Hepatic stellate cell (primary cell): ENCODE data around the gene NCAPD2.
"Not testable (repeated sequence)": the region's sequence is repeated elsewhere in the genome, so short reads cannot be mapped to it uniquely, and the experiment has no call there.

Source experiments
- DNase-seq: peaks from one replicate; pipeline ENCODE4 v3.0.0; 2011; ENCODE audit warnings: low spot score

Gene NCAPD2

DNA sequence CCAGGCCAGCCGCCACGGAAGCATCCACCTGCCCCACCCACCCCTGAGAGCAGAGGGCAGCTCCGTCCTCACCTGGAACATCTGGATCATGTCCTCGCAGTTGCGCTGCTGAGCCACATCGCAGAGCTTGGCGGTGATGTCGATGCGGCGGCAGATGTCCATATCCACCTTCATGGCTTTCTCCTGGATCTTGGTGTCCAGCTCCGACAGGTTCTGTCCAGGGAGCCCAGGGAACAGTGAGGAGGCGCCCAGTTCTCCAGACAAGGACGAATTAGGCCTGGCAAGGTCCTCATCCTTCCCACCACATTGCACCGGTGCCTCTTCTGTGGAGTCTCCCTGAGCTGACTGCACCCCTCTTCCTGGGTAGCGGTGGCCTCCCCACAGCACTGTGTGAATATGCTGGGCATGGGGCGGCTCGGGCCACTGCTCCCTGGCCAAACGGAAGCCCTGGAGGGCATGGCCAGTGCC, 55.8 kb downstream of the NCAPD2 start:
- DNase-seq = no peak

DNA sequence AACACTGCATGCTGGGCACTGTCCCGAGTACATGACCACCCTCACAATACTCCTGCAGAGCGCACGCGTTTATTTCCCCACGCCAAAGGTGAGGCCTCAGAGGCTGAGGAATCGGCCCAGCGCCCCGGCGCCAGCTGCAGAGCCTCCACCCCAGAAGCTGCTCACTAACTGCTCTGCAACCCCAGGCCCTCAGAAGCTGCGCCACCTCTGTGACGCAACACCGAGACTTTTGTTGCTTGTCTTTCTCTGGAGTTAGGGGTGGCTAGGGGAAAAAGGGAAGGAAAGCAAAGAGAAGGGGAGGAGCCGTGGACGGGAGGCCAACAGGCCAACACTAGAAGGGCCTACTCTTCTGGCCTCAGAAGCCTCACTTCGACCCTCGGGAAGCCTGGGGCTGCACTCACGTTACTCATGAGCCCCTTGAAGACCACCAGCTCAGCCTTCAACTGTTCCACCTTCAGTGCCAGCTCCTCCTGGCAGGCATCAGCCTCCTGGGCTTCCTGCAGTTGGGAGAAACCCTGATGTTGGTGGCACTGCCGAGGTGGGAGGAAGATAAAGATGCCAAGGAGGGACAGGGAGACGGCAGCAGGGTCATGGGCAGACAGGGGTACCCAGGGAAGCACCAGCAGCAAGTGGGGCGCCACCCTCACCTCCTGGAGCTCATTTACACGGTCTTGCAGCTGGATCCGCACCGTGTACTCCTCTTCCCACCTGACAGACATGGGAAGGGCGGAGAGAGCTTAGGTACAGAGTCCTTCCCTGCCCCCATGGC, 56.6 kb downstream of the NCAPD2 start:
- no peak for DNase-seq

DNA sequence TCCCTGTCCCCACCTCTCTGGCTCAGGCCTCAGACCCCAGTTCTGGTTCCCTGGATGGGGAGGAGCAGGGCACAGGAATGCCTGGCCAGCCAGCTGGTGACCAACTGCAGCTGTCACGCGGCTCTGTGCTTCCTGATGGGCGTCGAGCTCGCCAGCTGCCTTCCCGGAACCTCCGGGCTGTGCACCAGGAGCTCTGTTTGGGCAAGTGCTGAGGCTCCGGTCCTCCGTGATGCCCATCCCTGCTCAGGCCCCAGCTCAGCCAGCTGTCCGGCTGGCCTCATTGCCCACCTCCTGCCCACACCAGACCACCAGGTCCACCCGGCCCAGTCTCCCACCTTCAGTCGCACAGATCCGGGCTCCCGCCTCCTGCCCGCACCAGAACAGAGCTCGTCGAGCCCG, 57.2 kb downstream of the NCAPD2 start:
- DNase-seq = peak; percentile 58

DNA sequence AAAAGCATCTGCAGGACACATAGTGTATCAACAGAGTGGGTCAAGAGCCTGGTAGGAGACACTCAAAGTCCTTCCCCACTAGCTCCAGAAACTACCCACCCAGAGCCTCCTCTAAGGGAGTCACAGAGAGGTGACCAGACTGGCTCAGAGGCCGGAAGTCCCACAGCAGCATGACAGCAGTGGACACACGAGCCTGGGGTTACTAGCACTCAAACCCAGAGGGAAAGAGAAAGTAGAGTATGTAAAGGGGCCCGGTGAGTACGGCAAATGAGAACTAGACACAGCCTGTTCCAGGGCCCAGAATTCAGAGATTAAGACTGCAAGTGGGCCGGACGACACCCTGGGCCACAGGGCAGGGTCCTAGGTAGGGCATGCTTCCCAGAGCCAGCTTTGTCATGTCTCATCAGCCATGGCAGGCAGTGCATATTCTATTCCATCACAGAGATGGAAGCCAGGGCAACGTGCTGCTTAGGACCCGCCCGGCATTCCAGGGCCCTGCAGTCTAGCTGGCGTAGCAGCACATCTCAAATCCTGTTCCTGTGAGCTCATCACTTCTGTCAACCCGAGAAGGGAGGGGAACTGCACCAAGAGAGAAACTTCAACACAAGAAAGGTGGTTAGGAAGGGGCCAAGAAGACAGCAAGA, 57.7 kb downstream of the NCAPD2 start:
- peak; percentile 77 for DNase-seq

DNA sequence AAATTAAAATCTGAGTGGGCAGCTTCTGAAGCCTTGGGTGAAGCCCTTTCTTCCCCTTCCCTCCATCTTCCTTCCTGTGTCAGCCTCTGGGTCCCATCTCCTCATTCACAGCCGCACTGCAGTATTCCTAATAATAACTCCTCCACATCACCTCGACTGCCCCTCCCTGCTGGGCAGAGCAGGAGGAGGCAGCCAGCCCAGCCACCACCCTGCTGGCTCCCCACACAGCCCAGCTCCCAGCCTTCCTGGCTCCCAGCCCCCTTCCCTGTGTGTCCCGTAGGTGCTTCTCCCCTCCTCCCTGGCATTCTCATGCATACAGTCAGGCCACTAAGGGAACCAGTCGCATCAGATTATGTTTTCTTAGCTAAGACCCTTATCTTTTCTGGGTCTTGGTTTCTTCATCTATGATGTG, 58.2 kb downstream of the NCAPD2 start:
- peak; percentile 60 for DNase-seq

DNA sequence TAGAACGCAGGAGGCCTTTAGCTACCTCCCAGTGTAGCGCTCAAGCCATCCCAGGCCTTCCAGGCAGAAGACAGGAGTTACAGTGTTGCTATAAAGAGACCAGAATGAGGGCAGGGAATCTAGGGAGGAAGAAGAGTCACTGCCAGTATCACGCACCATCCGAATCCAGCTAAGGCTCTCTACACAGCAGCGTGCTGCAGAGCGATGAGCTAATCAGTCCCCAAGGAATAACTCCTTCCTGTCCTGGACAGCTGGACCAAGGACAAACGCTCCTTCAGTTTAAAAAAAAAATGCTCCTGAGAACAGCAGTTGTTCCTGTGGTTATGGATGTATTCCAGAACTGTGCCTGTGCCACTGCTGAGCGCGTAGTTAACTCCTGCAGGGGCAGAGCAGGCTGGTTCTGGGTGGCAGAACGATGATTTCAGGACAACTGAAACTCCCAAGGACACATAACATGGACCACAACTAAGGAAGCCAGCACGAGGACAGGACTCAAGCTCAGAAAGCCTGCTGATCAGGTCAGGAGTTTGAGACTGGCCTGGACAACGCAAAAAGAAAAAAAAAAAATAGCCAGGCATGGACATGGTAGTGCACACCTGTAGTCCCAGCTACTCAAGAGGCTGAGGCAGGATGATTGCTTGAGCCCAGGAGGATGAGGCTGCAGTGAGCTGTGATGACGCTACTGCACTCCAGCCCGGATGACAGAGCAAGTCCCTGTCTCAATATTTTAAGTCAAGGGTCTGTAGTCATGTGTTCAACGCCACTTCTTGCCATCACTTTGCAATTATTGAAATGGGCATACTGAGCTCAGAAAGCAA, 59.4 kb downstream of the NCAPD2 start:
- peak; percentile 88 for DNase-seq

DNA sequence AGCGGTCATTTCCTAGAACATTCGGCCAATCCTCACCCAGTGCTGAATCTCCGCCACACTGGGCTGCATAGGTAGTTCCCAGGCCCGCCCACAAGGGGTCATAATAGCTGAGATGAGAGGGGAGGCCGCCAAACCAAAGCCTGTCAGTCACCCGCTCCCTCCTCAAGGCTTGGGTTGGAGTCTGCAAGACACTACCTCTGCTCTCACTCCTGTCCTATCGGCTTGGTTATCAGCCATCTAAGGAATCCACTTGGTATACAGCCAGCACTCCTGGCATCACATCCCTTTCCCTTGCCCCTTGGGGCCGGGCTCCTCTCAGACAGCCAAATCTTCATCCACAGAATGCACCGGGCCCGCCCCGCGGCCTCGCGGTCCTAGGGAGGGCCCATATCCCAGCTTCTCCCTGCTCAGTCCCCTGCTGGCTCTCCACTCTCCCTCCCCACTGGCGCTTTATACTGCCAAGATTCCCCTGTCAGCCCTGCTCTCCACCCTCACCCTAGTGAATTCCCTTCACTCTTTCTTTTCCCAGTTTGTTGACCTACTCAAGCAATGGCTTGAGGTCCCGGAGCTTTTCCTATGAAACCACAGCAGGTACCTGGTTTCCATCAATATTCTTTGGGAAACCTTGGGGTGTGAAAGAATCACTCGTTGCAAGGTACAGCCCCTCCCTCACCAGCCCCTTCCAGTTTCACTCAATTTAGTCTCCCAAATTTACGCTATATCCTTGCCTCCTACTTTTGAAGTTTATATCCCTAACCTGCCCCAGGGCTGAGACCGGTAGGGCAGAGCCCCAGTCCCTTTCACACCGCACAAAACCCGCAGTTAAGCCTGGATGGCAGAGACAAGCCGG, 60.5 kb downstream of the NCAPD2 start:
- DNase-seq = peak; percentile 82

DNA sequence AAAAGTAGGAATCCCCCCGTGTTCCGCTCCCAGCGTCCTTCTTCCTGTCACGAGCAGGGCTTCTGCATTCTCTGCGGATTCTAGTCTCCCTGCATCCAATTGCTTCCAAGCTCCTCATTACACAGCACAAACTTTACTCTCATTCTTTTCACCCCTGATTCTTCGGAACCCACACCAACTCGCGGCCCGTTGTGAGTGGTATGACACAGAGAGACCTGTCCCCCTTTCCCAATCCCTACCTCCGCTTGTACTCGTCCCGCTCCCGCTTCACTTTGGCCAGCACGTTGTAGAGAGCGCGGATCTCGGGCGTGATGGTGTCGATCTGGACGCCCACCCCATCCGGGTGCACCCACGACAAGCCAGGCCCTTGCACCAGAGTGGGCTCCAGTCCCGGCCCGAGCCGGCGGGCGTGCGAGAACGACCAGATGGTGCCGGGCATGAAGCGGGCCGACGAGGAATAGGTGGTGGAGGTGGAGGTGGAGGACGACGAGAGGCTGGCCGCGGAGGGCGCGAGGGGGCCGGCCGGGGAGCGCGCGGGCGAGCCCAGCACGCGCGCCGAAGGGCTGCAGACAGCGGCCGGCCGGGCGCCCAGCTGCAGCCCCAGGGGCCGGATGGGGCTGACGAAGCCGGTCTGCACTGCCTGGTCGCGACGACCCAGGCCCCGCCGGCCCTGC, 61.3 kb downstream of the NCAPD2 start:
- DNase-seq = no peak

DNA sequence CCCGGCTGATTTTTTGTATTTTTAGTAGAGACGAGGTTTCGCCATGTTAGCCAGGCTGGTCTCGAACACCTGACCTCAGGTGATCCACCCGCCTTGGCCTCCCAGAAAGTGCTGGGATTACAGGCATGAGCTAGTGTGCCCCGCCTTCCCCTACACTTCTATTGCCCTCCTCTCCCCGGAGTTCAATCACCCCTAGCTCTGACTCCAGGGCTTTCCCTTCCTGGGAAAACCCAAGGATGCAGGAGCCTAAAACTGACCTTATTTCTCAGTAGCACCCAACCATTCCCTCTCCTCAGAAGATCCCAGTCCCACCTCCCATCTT, 62.6 kb downstream of the NCAPD2 start:
- not testable (repeated sequence) for DNase-seq

DNA sequence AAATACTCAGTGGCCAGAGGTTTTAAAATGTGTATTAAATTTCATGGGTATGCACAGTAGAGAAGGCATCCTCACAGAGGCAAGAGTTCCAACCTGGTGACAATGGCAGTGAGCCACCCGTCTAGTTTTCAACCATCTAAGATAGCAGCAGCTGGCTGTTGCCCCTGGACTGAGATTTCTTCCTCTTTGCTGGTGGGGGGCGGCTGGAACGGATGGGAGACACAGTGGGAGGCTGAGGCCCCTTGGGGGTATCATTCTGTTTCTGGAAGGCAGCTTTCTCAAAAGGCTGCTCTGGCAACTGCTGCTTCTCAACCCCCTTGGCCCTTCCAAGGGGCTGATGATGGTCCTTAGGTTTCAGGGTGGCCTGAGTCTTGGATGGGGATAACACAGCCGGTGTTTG, 63.0 kb downstream of the NCAPD2 start:
- no peak for DNase-seq

DNA sequence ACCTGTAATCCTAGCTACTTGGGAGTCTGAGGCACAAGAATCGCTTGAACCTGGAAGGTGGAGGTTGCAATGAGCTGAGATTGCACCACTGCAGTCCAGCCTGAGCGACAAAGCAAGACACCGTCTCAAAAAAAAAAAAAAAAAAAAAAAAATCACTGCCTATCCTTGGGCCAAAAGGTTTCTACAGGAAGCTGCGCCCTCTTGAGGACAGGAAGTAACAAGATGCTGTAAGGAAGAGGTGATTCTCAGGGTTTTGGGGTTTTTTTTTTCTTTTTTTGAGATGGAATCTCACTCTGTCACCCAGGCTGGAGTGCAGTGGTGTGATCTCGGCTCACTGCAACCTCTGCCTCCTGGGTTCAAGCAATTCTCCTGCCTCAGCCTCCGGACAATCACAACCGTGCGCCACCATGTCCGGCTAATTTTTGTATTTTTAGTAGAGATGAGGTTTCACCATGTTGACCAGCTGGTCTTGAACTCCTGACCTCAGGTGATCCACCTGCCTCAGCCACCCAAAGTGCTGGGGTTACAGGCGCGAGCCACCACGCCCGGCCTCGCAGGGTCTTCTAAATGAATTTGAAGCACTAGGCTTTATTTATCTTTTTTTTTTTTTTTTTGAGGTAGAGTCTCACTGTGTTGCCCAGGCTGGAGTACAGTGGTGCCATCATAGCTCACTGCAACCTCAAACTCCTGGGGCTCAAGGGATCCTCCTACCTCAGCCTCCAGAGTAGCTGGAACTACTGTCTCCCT, 64.3 kb downstream of the NCAPD2 start:
- DNase-seq = not testable (repeated sequence)

DNA sequence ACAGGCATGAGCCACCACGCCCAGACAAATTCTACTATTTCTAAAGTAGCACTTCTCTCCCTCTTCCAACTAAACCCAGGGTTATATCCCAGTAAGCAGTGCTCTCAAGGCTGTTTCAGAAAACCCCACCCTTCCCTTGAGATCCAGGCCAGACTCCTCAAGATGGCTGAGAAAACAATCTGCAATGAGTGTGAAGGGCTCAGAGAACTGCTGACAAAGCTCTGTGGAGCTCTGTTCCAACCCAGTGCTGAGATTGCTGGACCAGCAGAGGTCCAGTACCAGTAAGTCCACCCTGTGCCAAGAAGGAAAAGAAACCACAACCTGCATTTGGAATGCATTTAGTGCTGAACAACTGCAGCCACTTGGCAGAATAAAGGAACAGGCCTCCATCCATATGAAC, 65.6 kb downstream of the NCAPD2 start:
- DNase-seq = no peak

DNA sequence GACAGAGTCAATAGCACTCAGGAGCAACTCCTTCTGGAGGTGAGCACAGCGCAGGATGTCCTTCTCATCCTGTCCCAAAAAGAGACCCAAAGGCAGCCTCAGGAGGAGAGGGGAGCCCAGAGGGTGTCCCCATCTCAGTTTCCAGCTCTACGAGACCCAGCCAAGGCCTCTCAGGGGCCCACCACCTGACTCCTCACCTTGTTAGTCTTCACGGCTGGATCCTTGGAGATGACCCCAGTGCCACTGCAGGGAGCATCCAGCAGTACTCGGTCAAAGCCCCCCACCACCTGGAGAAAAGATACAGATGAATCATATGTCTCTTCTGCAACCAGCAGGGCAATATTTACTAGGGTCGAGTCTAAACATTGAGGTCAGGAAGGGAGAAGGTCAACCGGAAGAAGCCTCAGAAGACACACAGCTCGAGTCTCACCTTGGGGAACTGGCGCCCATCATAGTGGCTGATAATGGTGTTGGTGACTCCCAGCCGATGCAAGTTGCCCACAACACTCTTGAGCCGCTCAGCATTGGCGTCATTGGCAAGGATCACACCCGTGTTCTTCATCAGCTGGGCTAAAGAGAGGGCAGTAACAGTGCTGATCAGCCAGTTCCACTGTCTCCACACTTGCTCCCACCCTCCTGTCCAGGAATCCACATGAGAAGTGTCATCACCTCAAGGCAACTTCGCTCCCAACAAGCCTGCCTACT, 66.8 kb downstream of the NCAPD2 start:
- no peak for DNase-seq

DNA sequence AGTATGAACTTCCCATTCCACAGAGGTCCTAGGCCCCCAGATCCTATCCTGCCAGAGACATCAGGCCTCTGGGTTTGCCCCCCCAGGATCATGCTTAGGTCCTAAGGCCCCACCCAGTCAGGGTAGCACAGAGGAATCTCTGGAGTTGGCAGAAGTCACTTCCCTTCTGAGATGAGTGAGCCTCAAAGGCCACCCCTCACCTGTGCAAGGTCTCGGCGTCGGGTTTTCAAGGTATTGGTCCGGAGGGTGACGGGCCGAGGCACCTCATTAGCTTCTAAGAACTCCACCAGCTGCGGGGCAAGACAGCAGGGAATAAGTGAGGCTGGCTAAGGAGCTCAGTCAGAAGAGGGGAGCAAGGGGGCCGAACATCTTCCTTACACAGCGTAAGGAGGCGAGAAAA, 69.0 kb downstream of the NCAPD2 start:
- no peak for DNase-seq

DNA sequence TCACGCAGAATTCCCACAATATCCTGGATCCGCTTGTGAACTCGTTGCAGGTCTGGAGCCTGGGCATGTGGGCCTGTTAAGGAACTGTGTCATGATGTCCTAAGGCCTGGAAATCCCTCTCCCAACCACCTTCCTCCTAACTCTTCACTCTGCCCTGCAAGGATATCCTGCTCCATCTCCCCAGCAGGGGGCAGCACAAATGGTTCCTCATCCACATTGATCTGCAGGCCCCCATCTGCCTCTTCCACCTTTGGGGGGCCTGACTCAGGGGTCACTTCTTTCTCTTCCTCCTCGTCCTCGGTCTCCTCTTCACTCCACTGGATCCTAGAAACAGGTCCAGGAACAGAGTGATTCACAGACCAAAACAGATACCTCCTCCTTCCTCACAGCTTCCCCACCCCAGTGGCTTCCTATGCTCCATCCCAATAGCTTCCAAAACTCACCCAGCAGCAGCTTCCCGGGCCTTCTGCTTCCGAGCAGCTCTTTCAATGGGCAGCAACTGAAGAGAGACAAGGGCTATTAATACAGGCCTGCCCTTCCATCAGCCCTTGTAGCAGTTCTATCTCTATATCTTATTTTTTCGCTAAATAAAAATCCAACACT, 69.6 kb downstream of the NCAPD2 start:
- DNase-seq = peak; percentile 67

DNA sequence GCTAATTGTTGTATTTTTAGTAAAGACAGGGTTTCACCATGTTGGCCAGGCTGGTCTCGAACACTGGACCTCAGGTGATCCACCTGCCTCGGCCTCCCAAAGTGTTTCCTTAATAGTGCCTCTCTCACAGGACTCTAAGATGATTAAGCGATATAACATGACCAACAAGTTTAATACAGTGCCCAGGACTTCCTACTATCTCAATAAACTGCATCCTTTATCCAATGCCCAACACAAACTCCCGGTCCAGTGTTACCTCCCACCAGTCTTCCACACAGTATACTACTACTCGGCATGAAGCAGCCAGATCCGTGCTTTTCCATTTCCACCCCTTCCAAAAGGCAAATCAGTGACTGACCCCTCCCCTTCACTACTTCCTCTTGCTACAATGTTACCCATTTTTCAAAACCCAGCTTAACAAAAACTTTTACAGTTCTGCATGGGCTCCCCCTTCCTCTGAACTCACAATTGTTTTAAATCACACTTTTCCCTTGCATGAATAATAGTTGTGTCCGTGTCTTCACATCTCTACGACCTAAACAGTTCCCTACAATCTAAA, 73.3 kb downstream of the NCAPD2 start:
- DNase-seq = no peak

DNA sequence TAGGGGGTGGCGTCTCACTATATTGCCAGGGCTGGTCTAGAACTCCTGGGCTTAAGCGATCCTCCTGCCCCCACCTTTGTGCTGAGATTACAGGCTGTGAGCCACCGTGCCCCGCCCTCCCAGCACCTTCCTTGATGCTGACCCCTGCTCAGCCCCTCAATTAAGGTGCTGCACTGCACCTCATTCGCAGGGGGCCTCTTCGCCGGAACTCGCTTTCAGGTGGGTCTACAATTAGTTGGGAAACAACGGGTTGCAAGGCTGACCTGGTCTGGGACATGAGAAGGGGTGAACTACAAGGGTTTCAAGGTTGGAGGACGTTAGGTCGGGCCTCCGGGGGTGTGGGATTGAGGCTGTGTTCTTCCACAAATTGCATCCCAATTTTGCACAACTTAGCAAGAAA, 75.4 kb downstream of the NCAPD2 start:
- DNase-seq = no peak

DNA sequence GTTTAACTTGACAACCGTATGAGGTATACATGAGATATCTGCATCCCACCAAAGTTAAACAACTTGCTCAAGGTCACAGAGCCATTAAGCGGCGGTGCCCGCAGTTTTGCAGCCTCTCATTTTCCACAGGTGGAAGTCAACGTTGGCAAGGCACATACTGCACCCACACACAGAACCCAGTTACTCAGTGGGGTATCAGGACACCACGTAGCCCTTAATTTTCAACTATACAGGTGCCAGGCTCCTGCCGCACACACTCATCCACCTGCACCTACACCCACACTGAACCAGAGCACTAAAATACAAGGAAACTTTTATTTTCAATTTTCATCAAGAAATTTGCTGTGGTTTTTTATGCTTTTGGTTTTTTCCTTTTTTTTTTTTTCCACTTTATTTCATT, 75.9 kb downstream of the NCAPD2 start:
- no peak for DNase-seq

DNA sequence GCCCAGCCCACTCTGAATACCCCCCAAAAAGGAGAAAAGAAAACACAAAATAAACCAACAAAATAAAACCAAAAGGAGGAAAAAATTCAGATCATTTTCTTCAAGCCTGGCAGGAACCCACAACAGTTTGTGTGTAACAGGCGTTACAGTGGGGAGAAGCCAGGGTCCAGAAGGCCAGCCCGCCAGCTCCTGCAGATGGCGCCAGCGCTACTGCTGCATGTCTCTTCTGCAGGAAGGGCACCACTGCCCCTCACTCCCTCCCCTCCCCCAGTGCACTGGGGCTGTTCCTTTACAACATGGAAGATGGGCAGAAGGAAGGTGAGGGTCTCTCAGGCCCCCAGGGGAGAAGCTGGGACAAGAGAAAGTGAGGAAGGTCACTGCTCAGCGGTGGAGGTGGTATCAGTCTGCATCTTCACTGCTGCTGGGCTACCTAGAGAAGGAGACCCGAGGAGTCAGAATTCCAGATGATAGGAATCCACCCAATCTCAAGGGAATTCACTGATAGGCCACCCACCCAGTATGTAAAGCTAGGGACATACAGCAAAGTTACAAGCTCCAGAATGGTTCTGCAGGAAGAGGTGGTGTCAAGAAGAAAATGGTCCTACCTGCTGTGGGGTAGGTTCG, 76.5 kb downstream of the NCAPD2 start:
- DNase-seq = peak; percentile 47
